ENCODE measurements around the gene APOH.

- TF ChIP-seq CTCF (IDR thresholded peaks at IDR 0.05): no peak
- TF ChIP-seq EZH2 (IDR thresholded peaks at IDR 0.05): no peak
- no peak for TF ChIP-seq EZH2phosphoT487 (IDR thresholded peaks at IDR 0.05)
Measured at GRCh38 chr17:66175892-66176291, 53.3 kb downstream of the APOH start.
